GM23338 (cell line): ENCODE data around the gene MAGI3. TPM values are rescaled to one million over a fixed set of nuclear protein-coding genes. Genes with fewer than 3 reads are reported as not detected.
A peak's percentile ranks its signal among the peaks of the same experiment; 100 is the strongest.

Experiments used
- ATAC-seq: fragments of 200-7000 bp; cut with Tn5 transposase; 3 replicates; pipeline ENCODE4 v1.9.1; 2020
- DNase-seq: peaks from one replicate; pipeline ENCODE4 v3.0.0-alpha.2; 2015; ENCODE audit warnings: low spot score
- H2AFZ ChIP-seq: fragments of 200-600 bp; sonication (generic); 2 replicates; pipeline ENCODE4 v1.8.0; 2016; ENCODE audit warnings: antibody characterized with exemption, mild to moderate bottlenecking, moderate library complexity
- H3F3A ChIP-seq: fragments of 200-600 bp; sonication (generic); replicated peaks from 2 replicates; pipeline ENCODE4 v1.8.0; 2017; ENCODE audit warnings: antibody characterized with exemption, mixed run types, low read depth
- H3K27ac ChIP-seq: fragments of 200-600 bp; sonication (generic); 2 replicates; pipeline ENCODE4 v1.6.1; 2016; ENCODE audit warnings: low read depth
- H3K27me3 ChIP-seq: fragments of 200-600 bp; sonication (generic); 2 replicates; pipeline ENCODE4 v1.8.0; 2016; ENCODE audit warnings: mild to moderate bottlenecking, mixed run types, moderate library complexity; ENCODE audit not compliant: insufficient read depth
- H3K36me3 ChIP-seq: fragments of 200-600 bp; sonication (generic); 2 replicates; pipeline ENCODE4 v1.8.0; 2016; ENCODE audit warnings: mild to moderate bottlenecking; ENCODE audit not compliant: insufficient read depth
- H3K4me1 ChIP-seq: fragments of 200-600 bp; sonication (generic); 2 replicates; pipeline ENCODE4 v1.8.0; 2016; ENCODE audit warnings: mild to moderate bottlenecking, moderate library complexity; ENCODE audit not compliant: insufficient read depth
- H3K4me2 ChIP-seq: fragments of 200-600 bp; sonication (generic); 2 replicates; pipeline ENCODE4 v1.7.1; 2017; ENCODE audit warnings: mixed run types
- H3K4me3 ChIP-seq: fragments of 200-600 bp; sonication (generic); 2 replicates; pipeline ENCODE4 v1.6.1; 2016; ENCODE audit warnings: mixed run types
- H3K79me2 ChIP-seq: fragments of 200-600 bp; sonication (generic); replicated peaks from 2 replicates; pipeline ENCODE4 v1.8.0; 2017; ENCODE audit warnings: mild to moderate bottlenecking; ENCODE audit not compliant: insufficient read depth
- H3K9me2 ChIP-seq: fragments of 200-600 bp; sonication (generic); 2 replicates; pipeline ENCODE4 v1.8.0; 2017; ENCODE audit not compliant: insufficient read depth
- H4K20me1 ChIP-seq: fragments of 200-600 bp; sonication (generic); replicated peaks from 2 replicates; pipeline ENCODE4 v1.8.0; 2017; ENCODE audit warnings: mild to moderate bottlenecking; ENCODE audit not compliant: insufficient read depth
- H3K27ac Mint-ChIP-seq: 2 replicates; pipeline ENCODE4 v1.8.0; 2020; ENCODE audit warnings: inconsistent platforms, mild to moderate bottlenecking, moderate library complexity, mixed read lengths
- H3K27me3 Mint-ChIP-seq: 3 replicates; pipeline ENCODE4 v1.8.0; 2022; ENCODE audit warnings: low read depth, mild to moderate bottlenecking, moderate library complexity, mixed read lengths, inconsistent platforms; ENCODE audit not compliant: insufficient read depth, poor library complexity
- H3K36me3 Mint-ChIP-seq: 3 replicates; pipeline ENCODE4 v1.8.0; 2021; ENCODE audit warnings: low read depth, mild to moderate bottlenecking, inconsistent platforms, moderate library complexity, mixed read lengths
- H3K4me1 Mint-ChIP-seq: 3 replicates; pipeline ENCODE4 v1.8.0; 2020; ENCODE audit warnings: mild to moderate bottlenecking, inconsistent platforms, mixed read lengths
- H3K4me3 Mint-ChIP-seq: 3 replicates; pipeline ENCODE4 v1.8.0; 2021; ENCODE audit warnings: moderate library complexity, mild to moderate bottlenecking, inconsistent platforms, mixed read lengths
- H3K9me3 Mint-ChIP-seq: 3 replicates; pipeline ENCODE4 v1.8.0; 2020; ENCODE audit warnings: moderate library complexity, mild to moderate bottlenecking, inconsistent platforms, mixed read lengths
- CREB1 ChIP-seq: fragments of 250-450 bp; sonication (Bioruptor Pico); IDR thresholded peaks from 2 replicates; pipeline ENCODE4 v1.5.0; 2020; ENCODE audit warnings: low read depth, mild to moderate bottlenecking, moderate library complexity
- CTCF ChIP-seq, 2 experiments: fragments of 200-600 bp in 1 of 2; sonication (generic) in 1 of 2; conservative IDR thresholded peaks; 2 replicates each; pipeline versions ENCODE4 v1.5.1 to v1.6.1; 2016 to 2017; ENCODE audit warnings: antibody characterized with exemption in 2 of 2, low read depth in 2 of 2, mild to moderate bottlenecking in 2 of 2, moderate library complexity in 1 of 2
- EZH2 ChIP-seq: fragments of 200-600 bp; sonication (generic); IDR thresholded peaks from one replicate; pipeline ENCODE4 v1.8.0; 2017; ENCODE audit warnings: antibody characterized with exemption, mild to moderate bottlenecking, low read depth; ENCODE audit not compliant: unreplicated experiment
- EZH2phosphoT487 ChIP-seq: fragments of 200-600 bp; sonication (generic); IDR thresholded peaks from one replicate; pipeline ENCODE4 v1.8.1; 2018; ENCODE audit warnings: antibody characterized with exemption; ENCODE audit not compliant: unreplicated experiment
- JUNB ChIP-seq: IDR thresholded peaks from one replicate; pipeline ENCODE4 v1.6.1; 2016; ENCODE audit warnings: antibody characterized with exemption; ENCODE audit not compliant: unreplicated experiment
- NANOG ChIP-seq: IDR thresholded peaks from 2 replicates; pipeline ENCODE4 v1.6.1; 2016; ENCODE audit warnings: antibody characterized with exemption, borderline replicate concordance
- POLR2AphosphoS5 ChIP-seq: IDR thresholded peaks from 2 replicates; pipeline ENCODE4 v1.6.1; 2016; ENCODE audit warnings: antibody characterized with exemption, low read depth
- REST ChIP-seq: IDR thresholded peaks from one replicate; pipeline ENCODE4 v1.6.1; 2018; ENCODE audit warnings: antibody characterized with exemption; ENCODE audit not compliant: unreplicated experiment
- STAT1 ChIP-seq: IDR thresholded peaks from one replicate; pipeline ENCODE4 v1.6.1; 2016; ENCODE audit warnings: antibody characterized with exemption; ENCODE audit not compliant: unreplicated experiment
- ZNF114 ChIP-seq: fragments of 250-450 bp; sonication (Bioruptor Pico); IDR thresholded peaks from 2 replicates; pipeline ENCODE4 v1.5.0; 2020; ENCODE audit warnings: mild to moderate bottlenecking, moderate library complexity
- ZNF331 ChIP-seq: fragments of 250-450 bp; sonication (Bioruptor Pico); IDR thresholded peaks from 2 replicates; pipeline ENCODE4 v1.5.0; 2020; ENCODE audit warnings: low read depth, mild to moderate bottlenecking, moderate library complexity
- polyA plus RNA-seq: library from polyadenylated mRNA; unstranded; fragments of >200 nt; fragmentation: Nextera tagmentation; extraction: Ambion mirVana; gene quantifications from 2 replicates; pipeline ENCODE4 v1.2.1, GENCODE V29; 2016
- total RNA-seq: library from RNA; depleted of rRNA; stranded (reverse); fragments of >200 nt; shearing (Covaris generic); gene quantifications from 2 replicates; pipeline ENCODE4 v1.2.3, GENCODE V29; 2014
- TF ChIP-seq, protein P1 (sequence below): IDR thresholded peaks from 2 replicates; pipeline ENCODE4 v1.6.1; 2016; ENCODE audit warnings: antibody characterized with exemption

Gene MAGI3
- total and polyA plus RNA-seq, 2 experiments from 2014 or later: 3.9 to 10.0 TPM

DNA sequence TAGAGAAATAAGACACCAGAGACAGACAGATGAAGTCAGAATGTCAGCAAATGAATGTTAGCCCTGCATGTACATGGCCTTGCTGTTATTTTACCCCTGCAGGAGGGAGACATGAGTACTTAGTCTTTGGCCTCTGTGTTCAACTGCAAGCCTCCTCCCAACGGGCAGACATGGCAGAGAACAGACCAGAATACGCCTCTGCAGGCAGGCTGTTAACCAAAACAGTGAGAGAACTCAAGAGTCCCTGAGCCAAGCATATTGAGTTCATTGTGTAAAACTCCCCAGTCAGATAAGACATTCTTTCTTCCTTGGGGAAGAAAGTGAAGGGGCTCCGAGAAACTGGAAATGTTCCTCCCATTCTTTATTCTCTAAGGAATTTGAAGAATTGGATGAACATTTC, 218.1 kb downstream of the MAGI3 start:
- peak; percentile 16 for DNase-seq
- Histone ChIP-seq H2AFZ (no peak overlapping the region), H3K27me3 (no peaks in the 10 kb centered on the region), H3K9me2 (no peaks in the 10 kb centered on the region), H3K36me3 (no peaks in the 10 kb centered on the region), H3K4me1 (no peaks in the 10 kb centered on the region), H3K4me2 (no peak overlapping the region), H3K4me3 (no peak overlapping the region), H3K79me2 (no peaks in the 10 kb centered on the region), H3K27ac (no peak overlapping the region), H4K20me1 (no peaks in the 10 kb centered on the region), H3F3A (no peaks in the 10 kb centered on the region)
- Mint-ChIP-seq H3K9me3 (no peaks in the 10 kb centered on the region; the same call in 2 of the 3 replicates), H3K4me3 (no peak overlapping the region), H3K36me3 (no peaks in the 10 kb centered on the region), H3K27me3 (no peaks in the 10 kb centered on the region), H3K27ac (no peak overlapping the region), H3K4me1 (no peaks in the 10 kb centered on the region; the same call in 2 of the 3 replicates)
- TF ChIP-seq CREB1 (CRISPR knock-in tag) (no peak), ZNF114 (no peak), NANOG (no peak)
- ATAC-seq: peak; percentile 39; the same call in 1 of the 3 replicates

GRCh38 chr1:113610372-113610771, 220.1 kb downstream of the MAGI3 start:
- ATAC-seq: no peak
- DNase-seq: no peak
- Histone ChIP-seq H3K4me1 (peaks cover 4% of the 10 kb centered on the region; the same call in 1 of the 2 replicates), H2AFZ (no peak overlapping the region), H3K27me3 (no peaks in the 10 kb centered on the region), H3K36me3 (no peaks in the 10 kb centered on the region), H3K4me2 (no peak overlapping the region), H3K27ac (no peak overlapping the region), H3K79me2 (no peaks in the 10 kb centered on the region), H3K4me3 (no peak overlapping the region), H3K9me2 (no peaks in the 10 kb centered on the region), H4K20me1 (no peaks in the 10 kb centered on the region), H3F3A (no peaks in the 10 kb centered on the region)
- H3K9me3 Mint-ChIP-seq: no peaks in the 10 kb centered on the region; the same call in 2 of the 3 replicates
- no peaks in the 10 kb centered on the region; the same call in 2 of the 3 replicates for H3K4me1 Mint-ChIP-seq
- no peaks in the 10 kb centered on the region for H3K36me3 Mint-ChIP-seq
- H3K27ac Mint-ChIP-seq: no peak overlapping the region
- H3K27me3 Mint-ChIP-seq: no peaks in the 10 kb centered on the region
- no peak overlapping the region for H3K4me3 Mint-ChIP-seq
- TF ChIP-seq JUNB: no peak
- no peak for TF ChIP-seq REST
- no peak for TF ChIP-seq STAT1
- no peak for TF ChIP-seq CTCF (conservative IDR thresholded peaks at IDR 0.05; ENCODE audit: low read depth in 2 of 2)
- no peak for TF ChIP-seq NANOG
- no peak for TF ChIP-seq CREB1 (CRISPR knock-in tag)
- no peak for TF ChIP-seq POLR2AphosphoS5
- TF ChIP-seq, protein P1, sequence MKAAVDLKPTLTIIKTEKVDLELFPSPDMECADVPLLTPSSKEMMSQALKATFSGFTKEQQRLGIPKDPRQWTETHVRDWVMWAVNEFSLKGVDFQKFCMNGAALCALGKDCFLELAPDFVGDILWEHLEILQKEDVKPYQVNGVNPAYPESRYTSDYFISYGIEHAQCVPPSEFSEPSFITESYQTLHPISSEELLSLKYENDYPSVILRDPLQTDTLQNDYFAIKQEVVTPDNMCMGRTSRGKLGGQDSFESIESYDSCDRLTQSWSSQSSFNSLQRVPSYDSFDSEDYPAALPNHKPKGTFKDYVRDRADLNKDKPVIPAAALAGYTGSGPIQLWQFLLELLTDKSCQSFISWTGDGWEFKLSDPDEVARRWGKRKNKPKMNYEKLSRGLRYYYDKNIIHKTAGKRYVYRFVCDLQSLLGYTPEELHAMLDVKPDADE: no peak
- no peak for TF ChIP-seq ZNF331
- TF ChIP-seq EZH2phosphoT487: no peak
- no peak for TF ChIP-seq ZNF114
- no peak for TF ChIP-seq EZH2
